GM06990 (cell line): Measurements from ENCODE around the gene C1orf21.

Source experiments
- DNase-seq: peaks from one replicate; pipeline ENCODE4 v3.0.0-alpha.2; 2011; ENCODE audit not compliant: insufficient read length; ENCODE audit errors: extremely low read depth
- H3K27me3 ChIP-seq: replicated peaks from 2 replicates; pipeline ENCODE4 v1.6.0; 2011; ENCODE audit warnings: low read length; ENCODE audit not compliant: control insufficient read depth, insufficient read depth
- H3K36me3 ChIP-seq: 2 replicates; pipeline ENCODE4 v1.5.1; 2011; ENCODE audit warnings: low read length; ENCODE audit not compliant: control insufficient read depth, insufficient read depth
- H3K4me3 ChIP-seq: replicated peaks from 2 replicates; pipeline ENCODE4 v1.5.1; 2011; ENCODE audit warnings: low read depth, mild to moderate bottlenecking, control low read depth, low read length
- CTCF ChIP-seq: IDR thresholded peaks from 2 replicates; pipeline ENCODE4 v1.5.1; 2011; ENCODE audit warnings: low read length, control low read depth, mild to moderate bottlenecking, inconsistent platforms; ENCODE audit not compliant: insufficient read depth, poor library complexity, severe bottlenecking

C1orf21 gene

GRCh38 chr1:184416946-184417345, 30.1 kb downstream of the C1orf21 start:
- no peaks in the 10 kb centered on the region for H3K27me3 ChIP-seq
- H3K36me3 ChIP-seq, result no peaks in the 10 kb centered on the region
- no peak for TF ChIP-seq CTCF
- DNase-seq, result no peak
- no peak overlapping the region for H3K4me3 ChIP-seq

GRCh38 chr1:184417916-184418315, 31.1 kb downstream of the C1orf21 start:
- no peak for DNase-seq
- TF ChIP-seq CTCF, result no peak
- Histone ChIP-seq H3K4me3 (no peak overlapping the region), H3K27me3 (no peaks in the 10 kb centered on the region), H3K36me3 (no peaks in the 10 kb centered on the region)

- TF ChIP-seq CTCF, result no peak
- Histone ChIP-seq H3K27me3 (no peaks in the 10 kb centered on the region), H3K4me3 (no peak overlapping the region), H3K36me3 (no peaks in the 10 kb centered on the region)
- no peak for DNase-seq
These were observed 32.0 kb downstream of the C1orf21 start for GRCh38 chr1:184418652-184419349.

GRCh38 chr1:184419350-184420161, 32.7 kb downstream of the C1orf21 start:
- Histone ChIP-seq H3K4me3 (no peak overlapping the region), H3K36me3 (no peaks in the 10 kb centered on the region), H3K27me3 (no peaks in the 10 kb centered on the region)
- DNase-seq, result no peak
- TF ChIP-seq CTCF, result no peak

GRCh38 chr1:184422490-184423233, 35.8 kb downstream of the C1orf21 start:
- Histone ChIP-seq H3K4me3 (no peak overlapping the region), H3K27me3 (no peaks in the 10 kb centered on the region), H3K36me3 (no peaks in the 10 kb centered on the region)
- no peak for DNase-seq
- no peak for TF ChIP-seq CTCF
